ENCODE measurements around the gene MTR. TPM values are rescaled to one million over a fixed set of nuclear protein-coding genes. Genes with fewer than 3 reads are reported as not detected.

The MTR gene
- 8.6 and 10.4 TPM in 2 replicates for total RNA-seq (2014; rRNA removed; shearing (Covaris generic))

DNA sequence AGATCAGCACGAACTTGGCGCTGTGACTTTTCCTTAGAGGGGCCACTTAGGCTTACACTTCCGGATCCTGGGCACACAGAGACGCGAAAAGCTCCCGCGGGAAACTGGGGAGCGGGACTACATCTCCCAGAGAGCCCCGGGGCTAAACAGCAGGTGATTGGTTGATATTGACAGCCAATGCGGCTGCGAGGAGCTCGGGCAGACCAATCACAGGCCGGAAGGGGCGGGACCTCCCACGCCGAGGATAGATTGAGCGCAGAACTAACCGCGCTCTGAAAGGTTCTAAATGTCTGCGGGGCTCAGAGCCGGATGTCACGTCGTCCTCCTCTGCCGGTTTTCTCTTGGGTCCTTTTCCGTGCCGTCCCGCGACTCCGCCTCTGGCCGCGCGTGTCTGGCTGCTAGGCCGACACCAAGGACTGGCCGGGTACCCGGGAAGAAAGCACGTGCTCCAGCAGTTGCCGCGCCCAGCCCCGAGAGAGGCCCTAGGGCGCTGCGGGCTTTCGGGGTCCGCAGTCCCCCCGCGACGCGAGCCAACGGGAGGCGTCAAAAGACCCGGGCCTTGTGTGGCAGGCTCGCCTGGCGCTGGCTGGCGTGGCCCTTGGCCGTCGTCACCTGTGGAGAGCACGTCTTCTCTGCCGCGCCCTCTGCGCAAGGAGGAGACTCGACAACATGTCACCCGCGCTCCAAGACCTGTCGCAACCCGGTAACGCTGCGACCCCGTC, at the start of gene MTR:
Gene MTR, plus strand, starts transcription at position 258 of the 722 bp plus-strand sequence. Its CDS starts 412 bp downstream, at position 670.
- peak; percentile 98 for DNase-seq (ENCODE audit: low spot score)

DNA sequence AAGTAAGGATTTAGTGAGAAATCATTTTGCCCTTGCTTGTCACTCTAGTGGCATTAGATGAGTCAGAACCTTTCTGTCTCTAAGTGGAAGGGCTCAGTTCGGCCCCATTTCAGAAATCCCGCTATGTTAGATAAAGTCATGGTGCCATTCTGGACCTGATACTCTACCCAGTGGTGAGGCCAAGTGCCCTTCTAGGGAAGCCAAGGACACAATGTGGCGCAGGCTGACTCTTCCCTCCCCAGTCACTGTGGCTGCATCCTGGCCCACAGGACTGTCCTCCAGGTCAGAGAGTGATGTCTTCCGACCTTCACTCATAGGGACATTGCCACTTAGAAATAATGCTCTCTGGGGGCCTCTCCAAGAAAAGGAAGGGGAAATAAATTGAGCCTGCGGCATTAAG, 48.3 kb upstream of the MTR start:
- DNase-seq (ENCODE audit: low spot score): no peak

DNA sequence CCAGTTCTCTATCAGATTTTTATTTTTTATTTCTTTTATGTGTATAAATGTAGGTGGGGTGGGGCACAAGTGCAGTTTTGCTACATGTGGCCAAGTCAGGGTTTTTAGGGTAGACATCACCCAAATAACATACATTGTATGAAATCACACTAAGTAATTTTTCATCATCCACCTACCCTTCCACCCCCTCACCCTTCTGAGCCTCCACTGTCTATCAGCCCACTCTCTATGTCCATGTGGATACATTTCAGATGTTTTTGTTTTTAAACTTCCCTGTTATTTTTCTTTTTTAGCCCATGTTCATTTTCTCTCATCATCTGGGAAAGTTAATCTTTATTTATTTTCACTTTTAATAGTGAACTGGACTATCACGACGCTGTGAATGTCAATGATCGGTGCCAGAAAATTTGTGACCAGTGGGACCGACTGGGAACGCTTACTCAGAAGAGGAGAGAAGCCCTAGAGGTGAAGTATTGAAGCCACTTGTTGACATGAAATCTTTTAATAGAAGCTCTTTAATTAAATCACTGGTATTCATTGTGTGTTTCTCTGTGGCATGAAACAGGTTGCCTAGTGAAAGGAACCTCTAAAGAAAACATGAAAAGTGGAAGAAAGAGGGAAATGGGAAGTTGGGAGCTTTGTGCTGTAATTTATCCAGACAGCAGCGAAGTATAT, 47.6 kb upstream of the MTR start:
- DNase-seq (ENCODE audit: low spot score): no peak

DNA sequence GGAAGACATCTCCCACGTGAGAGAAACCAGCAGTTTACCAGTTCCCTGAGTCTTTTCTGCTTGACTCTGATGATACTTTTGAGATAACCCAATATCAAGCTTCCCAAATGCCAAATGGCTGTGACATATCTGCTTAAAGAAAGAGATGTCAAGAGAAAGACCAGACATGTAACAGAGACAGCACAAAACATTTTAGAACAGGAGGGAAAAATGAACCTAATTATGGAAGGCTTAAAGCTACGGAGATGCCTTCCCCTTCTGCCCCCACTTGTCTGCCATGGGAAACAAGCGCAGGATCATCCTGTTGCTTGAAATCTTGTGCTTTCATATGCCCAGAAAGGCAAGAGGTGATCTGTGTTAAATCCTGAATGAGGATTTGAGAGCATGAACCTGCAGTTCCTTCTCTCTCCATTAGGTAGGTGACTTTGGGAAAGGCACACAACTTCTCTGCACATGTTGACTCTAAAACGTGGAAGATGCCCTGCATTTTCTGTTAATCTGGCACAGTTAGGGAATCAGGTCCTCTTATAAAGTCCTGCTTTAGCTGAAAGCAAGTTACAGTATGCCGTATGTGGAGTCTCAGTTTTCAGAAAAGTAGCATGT, 46.7 kb upstream of the MTR start:
- peak; percentile 25 for DNase-seq (ENCODE audit: low spot score)

DNA sequence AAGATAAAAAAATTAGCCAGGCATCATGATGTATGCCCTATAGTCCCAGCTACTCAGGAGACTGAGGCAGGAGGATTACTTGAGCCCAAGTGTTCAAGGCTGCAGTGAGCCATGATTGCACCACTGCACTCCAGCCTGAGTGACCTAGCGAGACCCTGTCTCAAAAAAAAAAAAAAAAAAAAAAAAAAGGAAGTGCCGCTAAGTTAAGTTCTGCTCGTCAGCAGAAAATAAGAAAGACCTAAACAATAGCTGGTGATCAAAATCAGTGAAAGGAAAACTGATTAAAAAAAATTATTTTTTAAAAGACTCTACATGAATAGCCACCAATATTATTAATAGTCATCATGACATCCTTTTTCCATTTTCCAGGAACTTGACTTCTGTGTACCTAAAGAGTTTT, 44.2 kb upstream of the MTR start:
- DNase-seq (ENCODE audit: low spot score): no peak

DNA sequence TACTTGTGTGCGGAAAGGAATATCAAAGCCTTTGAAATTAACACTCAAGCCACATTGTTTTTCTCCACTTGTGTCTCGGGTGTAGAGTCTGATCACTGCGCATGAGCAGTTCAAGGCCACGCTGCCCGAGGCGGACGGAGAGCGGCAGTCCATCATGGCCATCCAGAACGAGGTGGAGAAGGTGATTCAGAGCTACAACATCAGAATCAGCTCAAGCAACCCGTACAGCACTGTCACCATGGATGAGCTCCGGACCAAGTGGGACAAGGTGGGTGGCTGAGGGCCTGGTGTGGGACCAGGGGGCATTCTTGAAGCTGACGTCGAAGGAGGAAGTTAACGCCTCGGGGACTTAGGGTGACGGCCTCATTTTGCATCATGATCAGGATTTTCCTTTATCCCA, 43.7 kb upstream of the MTR start:
- DNase-seq (ENCODE audit: low spot score): no peak

DNA sequence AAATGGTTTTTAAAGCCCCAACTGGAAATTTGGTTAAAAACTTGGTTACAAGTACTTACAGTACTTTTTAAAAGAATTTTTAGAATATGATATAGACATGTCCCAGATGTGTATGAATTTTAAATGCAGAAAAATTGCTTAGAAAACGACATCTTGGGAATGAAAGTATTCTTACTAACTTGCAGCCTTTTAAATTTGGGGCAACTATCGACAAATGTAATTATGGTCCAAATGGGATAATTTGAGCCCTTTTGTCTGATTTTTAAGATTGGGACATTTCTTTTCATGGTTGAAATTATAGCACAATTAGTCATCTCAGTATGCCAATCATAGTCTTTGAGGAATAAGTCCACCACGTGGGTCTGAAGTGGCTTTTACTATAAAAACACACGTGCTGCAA, 43.2 kb upstream of the MTR start:
- DNase-seq (ENCODE audit: low spot score): no peak

DNA sequence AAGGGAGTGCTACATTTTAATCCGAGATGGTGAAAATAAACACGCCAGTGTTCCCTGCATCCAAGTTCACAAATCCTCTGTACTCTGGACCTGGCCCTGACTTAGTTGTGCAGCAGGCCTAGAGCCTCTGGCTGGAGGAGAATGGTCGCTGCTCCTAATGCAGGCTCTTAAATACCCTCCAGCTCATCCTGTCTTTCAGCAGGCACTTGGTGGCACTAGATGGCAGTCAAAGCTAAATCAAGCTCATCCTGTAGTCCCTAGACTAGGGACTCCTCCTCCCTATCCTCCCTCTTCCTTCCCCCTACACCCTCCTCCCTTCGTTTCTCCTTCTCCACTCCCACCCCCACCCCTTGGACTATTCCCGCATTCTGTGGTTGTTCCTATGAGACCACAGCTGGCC, 41.6 kb upstream of the MTR start:
- peak; percentile 62 for DNase-seq (ENCODE audit: low spot score)

DNA sequence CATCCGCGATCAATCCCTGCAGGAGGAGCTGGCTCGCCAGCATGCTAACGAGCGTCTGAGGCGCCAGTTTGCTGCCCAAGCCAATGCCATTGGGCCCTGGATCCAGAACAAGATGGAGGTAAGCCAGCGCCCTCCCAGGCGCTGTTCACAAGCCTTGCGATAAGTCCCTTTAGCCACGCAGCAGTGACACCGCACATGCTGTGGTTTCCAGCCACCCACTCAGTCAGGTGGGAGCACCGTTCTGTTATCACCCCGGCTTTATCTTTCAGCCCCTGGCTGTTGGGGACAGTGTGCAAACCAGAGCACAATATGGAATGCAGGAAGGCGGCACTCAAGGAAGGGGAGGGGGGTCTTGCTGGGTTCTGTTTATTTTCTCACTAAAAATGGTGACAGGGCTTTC, 41.1 kb upstream of the MTR start:
- no peak for DNase-seq (ENCODE audit: low spot score)

DNA sequence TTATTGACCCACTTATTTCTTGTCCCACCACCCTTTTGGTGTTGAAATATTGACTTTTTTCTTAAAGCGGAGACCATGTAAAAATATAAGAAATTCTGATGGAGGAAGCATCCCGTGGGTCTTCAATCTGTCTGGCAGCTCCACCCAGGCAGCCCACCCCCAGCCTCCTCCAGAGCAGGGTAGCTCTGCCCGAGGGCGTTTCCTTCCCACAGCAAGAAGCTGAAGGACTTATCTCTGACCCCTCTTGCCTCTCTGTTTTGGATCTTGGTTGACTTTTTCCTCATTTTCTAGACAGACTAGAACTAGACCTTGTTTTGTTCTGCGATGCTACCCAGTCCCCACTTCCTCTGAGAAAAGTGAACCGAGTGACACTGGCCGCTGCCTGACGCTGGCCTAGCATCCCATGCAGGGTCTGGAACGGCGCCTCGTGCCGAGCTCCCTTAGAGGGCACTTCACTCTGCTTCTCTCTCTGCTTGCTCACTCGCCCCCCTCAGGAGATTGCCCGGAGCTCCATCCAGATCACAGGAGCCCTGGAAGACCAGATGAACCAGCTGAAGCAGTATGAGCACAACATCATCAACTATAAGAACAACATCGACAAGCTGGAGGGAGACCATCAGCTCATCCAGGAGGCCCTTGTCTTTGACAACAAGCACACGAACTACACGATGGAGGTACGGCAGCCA, 40.4 kb upstream of the MTR start:
- DNase-seq (ENCODE audit: low spot score): no peak

DNA sequence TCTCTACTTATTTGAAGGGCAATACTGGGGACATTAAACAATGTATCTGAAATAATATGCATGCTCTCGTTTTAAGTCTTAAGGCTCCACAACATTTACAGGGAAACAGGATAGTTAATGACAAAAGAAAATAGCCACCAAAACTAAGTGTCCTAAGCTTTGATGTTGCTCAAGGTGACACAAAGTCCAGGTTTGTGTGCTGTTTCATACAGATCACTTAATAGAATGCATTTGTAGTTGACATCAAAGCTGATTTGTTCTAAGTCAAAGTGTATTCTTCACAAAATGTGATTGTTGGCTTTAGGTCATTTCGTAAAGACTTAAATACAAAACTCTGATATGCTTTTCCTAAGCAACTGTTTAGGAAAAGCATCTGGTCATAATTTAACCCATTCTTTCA, 37.5 kb upstream of the MTR start:
- no peak for DNase-seq (ENCODE audit: low spot score)

DNA sequence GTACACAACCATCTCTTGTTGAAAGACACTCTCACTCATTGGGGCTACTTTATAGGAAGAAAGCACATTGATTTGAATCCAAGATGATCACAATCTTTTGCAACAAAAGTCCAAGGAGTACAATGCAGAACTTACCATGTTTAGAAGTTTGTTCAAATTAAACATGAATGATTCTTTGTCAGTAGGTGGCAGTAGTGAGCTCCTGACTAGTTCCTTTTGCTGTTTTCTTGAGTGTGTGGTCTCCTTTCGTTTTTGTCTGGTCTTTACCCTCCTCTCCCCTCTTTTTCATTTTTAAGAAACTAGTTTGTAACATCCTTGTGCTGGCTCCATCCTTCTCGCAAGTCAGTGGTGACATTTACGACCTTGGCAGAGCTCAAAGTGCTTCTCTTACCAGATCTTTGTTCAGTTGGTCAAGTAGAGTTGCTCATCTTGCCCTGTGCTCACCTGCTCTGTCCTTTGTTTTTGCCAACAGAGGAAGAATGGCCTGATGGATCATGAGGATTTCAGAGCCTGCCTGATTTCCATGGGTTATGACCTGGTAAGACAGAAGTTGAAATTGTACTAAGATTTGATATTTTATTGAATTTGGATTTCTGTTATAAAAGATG, 35.7 kb upstream of the MTR start:
- peak; percentile 75 for DNase-seq (ENCODE audit: low spot score)

DNA sequence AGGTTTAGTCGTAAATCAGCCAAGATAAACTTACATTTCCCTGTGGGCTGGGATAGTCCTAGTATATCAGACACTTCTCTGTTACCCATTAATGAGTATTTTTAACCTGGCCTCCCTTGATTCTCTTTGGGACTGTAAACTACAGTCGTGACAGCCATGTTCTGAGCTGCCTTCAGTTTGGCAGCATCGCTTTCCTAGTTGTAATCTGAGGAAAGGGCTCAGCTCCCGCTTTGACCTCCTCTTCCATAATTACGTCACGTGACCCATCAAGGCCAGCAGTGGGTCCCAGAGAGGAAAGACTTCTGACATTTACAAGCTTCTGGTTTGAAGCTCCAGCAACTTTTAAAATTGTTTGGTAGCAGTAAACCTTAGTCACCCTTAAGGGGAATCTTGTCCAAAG, 34.6 kb upstream of the MTR start:
- no peak for DNase-seq (ENCODE audit: low spot score)

DNA sequence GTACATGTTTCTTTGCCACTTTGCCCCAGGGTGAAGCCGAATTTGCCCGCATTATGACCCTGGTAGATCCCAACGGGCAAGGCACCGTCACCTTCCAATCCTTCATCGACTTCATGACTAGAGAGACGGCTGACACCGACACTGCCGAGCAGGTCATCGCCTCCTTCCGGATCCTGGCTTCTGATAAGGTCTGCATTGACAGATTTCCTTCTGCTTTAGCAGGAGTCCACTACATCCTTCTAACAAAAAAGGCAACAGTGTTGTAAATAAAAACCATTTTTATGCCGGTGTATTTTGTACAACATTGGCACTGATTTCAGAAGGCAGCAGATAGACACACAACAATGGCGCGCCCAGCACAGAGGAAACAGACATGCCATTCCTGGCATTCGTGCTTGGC, 34.1 kb upstream of the MTR start:
- no peak for DNase-seq (ENCODE audit: low spot score)

DNA sequence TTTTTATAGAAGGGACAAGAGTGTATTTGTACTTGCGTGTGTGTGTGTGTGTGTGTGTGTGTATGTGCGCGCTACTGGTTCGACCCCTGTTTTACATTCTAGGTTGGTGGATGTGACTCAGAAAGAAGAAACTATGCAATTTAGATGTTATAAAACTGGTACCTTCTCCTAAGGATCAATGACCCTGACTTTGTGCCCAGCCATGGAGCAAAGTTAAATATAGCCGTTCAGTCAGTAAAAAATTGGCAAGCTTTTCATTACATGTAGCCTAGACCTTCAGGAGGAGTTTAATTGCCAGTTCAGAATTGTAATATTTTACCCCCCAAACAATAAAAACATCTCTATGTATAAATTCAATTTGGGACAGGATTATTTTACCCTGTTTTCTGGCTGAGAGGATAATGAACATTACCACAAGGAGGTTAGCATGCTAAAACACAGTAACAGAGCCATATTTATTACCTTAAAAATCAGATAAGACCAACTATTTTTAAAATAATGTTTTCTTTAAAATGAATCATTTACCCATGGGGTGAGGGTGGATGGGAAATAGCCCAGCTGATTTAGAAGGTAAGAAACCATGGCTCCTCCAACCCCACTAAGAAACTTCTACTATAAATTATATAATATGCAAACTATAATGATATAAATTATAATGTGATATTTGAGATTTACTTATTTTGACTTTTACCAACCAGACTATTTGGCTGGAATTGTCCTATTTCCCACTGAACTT, 33.5 kb upstream of the MTR start:
- no peak for DNase-seq (ENCODE audit: low spot score)

DNA sequence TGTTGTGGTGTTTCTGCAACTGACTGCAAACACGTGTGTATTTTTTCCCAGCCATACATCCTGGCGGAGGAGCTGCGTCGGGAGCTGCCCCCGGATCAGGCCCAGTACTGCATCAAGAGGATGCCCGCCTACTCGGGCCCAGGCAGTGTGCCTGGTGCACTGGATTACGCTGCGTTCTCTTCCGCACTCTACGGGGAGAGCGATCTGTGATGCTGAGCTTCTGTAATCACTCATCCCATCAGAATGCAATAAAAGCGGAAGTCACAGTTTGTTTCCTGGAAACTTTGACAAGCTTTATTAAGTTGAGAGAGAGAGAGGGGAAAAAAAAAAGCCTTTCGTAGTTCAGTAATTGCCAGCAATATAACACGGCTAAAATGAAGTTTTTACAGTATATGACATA, 32.7 kb upstream of the MTR start:
- no peak for DNase-seq (ENCODE audit: low spot score)

DNA sequence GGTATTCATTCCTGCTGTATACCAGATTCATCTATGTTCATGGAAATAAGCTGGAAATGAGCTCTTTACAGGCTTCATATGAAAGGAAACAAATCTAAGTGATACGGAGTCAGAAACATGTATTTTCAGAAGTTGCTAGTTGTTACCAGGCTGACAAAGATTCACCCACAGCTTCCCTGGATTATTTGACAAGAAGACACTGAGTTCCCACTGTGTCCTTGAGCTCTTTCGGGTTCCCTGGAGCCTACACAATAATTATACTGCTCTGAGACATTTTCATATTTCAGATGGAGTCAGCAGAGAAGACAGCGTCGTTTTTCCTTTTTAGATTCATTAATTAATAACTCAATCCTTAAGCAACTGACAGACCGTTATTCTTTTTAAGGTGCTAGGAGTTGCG, 29.3 kb upstream of the MTR start:
- DNase-seq (ENCODE audit: low spot score): no peak

DNA sequence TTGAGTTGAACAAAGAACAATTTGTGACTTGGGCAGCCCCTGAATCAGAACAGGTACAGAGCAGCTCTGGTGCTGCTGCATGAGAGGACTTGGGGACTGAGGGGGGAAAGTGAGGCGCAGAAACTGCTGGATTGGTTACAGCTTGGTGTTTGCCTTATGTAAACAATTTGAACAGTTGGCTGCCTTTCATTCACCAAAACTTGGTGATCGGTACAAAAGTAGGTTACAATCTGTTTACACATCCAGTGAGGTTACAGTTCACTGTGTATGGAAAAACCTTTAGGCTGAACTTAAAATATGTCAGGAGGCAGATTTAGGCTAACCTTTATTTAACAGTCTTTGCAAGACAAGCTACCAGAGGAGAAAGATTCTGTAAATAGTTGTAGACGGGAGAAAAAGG, 28.6 kb upstream of the MTR start:
- DNase-seq (ENCODE audit: low spot score): no peak

DNA sequence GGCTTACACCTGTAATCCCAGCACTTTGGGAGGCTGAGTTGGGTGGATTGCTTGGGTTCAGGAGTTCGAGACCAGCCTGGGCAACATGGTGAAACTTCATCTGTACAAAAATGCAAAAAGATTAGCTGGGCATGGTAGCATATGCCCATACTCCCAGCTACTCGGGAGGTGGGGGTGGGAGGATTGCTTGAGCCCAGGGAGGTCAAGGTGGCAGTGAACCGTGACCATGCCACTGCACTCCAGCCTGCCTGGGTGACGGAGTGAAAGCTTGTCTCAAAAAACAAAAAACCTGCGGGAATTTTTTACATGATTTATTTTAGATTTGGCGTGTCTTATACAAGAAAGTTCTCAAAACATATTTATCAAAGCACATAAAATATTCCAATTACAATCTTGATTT, 27.8 kb upstream of the MTR start:
- DNase-seq (ENCODE audit: low spot score): no peak

DNA sequence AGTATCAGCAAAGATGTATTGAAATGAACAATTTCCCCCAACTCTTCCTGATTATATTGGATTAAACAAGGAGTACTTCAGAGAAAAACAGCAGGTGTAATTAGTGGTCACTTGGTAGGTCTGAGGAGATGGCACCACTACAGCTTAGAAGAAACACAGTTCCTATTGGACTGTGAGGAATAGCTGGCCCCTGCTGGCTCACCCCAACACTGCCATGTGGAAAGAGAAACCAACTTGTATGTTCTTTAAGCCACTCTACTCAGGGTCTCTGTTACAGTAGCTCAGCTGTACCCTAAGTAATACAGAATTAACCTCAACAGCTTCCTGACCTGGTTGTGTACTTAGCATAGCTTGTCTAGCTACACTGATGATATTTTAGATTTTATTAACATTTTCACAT, 26.5 kb upstream of the MTR start:
- DNase-seq (ENCODE audit: low spot score): no peak

DNA sequence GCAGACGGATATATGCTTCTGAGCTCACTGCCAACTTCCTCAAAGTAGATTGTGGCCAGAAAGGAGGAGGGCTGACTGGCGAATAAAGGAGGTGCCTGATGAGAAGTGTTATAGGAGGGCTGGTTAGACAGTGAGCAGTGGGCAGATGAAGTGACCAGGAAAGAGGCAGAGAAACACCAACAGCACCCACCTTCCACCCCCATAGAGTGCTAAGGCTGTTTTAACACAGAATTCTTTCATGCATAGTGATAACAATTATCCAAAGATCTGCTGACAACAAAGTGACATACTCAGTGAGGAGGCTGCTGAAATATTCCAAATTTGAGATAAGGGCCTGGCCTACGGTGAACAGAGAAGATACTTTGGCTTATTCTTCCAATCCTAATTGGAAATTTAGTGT, 21.2 kb upstream of the MTR start:
- no peak for DNase-seq (ENCODE audit: low spot score)
